Lower lobe of right lung (tissue), 2 donors: ENCODE results near the gene GPC6. TPM values are rescaled to one million over a fixed set of nuclear protein-coding genes. Genes with fewer than 3 reads are reported as not detected.

Experiments used
- ATAC-seq, 2 donors: fragments of 200-7000 bp; cut with Tn5 transposase; one replicate each; pipeline ENCODE4 v1.9.1; 2020 to 2022; ENCODE audit warnings: mild to moderate bottlenecking in 2 of 2, moderate library complexity in 2 of 2
- DNase-seq: peaks from one replicate; pipeline ENCODE4 v3.0.0-alpha.2; 2020
- H3K27ac ChIP-seq: fragments of 200-600 bp; one replicate; pipeline ENCODE4 v1.8.0; 2022
- H3K27me3 ChIP-seq: fragments of 200-600 bp; one replicate; pipeline ENCODE4 v1.8.0; 2022; ENCODE audit warnings: low read depth
- H3K36me3 ChIP-seq: fragments of 200-600 bp; one replicate; pipeline ENCODE4 v1.8.0; 2022; ENCODE audit warnings: mild to moderate bottlenecking
- H3K4me1 ChIP-seq: fragments of 200-600 bp; one replicate; pipeline ENCODE4 v1.8.0; 2022
- H3K4me3 ChIP-seq: fragments of 200-600 bp; one replicate; pipeline ENCODE4 v1.8.0; 2022; ENCODE audit warnings: mild to moderate bottlenecking
- H3K9me3 ChIP-seq: fragments of 200-600 bp; one replicate; pipeline ENCODE4 v1.8.0; 2022
- CTCF ChIP-seq: fragments of 200-600 bp; IDR thresholded peaks from one replicate; pipeline ENCODE4 v1.8.0; 2022; ENCODE audit warnings: antibody characterized with exemption, mild to moderate bottlenecking
- intact Hi-C: fragments of 100-400 bp; cut with DNase I; formaldehyde crosslinking; loops from one replicate; pipeline ENCODE4 v1.11.0; 2022
- total RNA-seq: library from RNA; stranded (reverse); fragmentation: NEBNext Ultra II Directional; extraction: Animal tissue kit (Norgen Biotek cat#: 25700); gene quantifications from one replicate; pipeline ENCODE4 v1.2.1, GENCODE V29; 2021
- donor health status: DM: no; HTN: yes; CAD: no; lungs with severe emphysema.

GPC6 gene
- total RNA-seq, 1 donor from 2014 or later, result 5.5 TPM

GRCh38 chr13:94214121-94214520, 987.5 kb downstream of the GPC6 start:
- Histone ChIP-seq H3K36me3 (no peaks in the 10 kb centered on the region), H3K9me3 (no peaks in the 10 kb centered on the region), H3K4me1 (no peaks in the 10 kb centered on the region), H3K27me3 (no peaks in the 10 kb centered on the region), H3K4me3 (no peak overlapping the region), H3K27ac (no peak overlapping the region)
- intact Hi-C loops, result no loop called here
- TF ChIP-seq CTCF, result no peak
- DNase-seq (no peak), ATAC-seq (no peak)

GRCh38 chr13:94214975-94215374, 988.4 kb downstream of the GPC6 start:
- no peaks in the 10 kb centered on the region for H3K27me3 ChIP-seq
- TF ChIP-seq CTCF, result no peak
- no peaks in the 10 kb centered on the region for H3K36me3 ChIP-seq
- intact Hi-C loops, result no loop called here
- no peak overlapping the region for H3K27ac ChIP-seq
- ATAC-seq (no peak), DNase-seq (no peak)
- no peak overlapping the region for H3K4me3 ChIP-seq
- H3K9me3 ChIP-seq, result no peaks in the 10 kb centered on the region
- no peaks in the 10 kb centered on the region for H3K4me1 ChIP-seq

- Histone ChIP-seq H3K36me3 (no peaks in the 10 kb centered on the region), H3K27ac (no peak overlapping the region), H3K9me3 (no peaks in the 10 kb centered on the region), H3K4me1 (no peaks in the 10 kb centered on the region), H3K27me3 (no peaks in the 10 kb centered on the region), H3K4me3 (no peak overlapping the region)
- no peak for TF ChIP-seq CTCF
- no peak for DNase-seq
- intact Hi-C loops, result no loop called here
- no peak for ATAC-seq
Measured at GRCh38 chr13:94216476-94216875, 989.9 kb downstream of the GPC6 start.

- intact Hi-C loops, result no loop called here
- no peak for TF ChIP-seq CTCF
- Histone ChIP-seq H3K4me3 (no peak overlapping the region), H3K27me3 (no peaks in the 10 kb centered on the region), H3K27ac (no peak overlapping the region), H3K9me3 (no peaks in the 10 kb centered on the region), H3K4me1 (no peaks in the 10 kb centered on the region), H3K36me3 (no peaks in the 10 kb centered on the region)
- ATAC-seq, result no peak
- no peak for DNase-seq
Measured at GRCh38 chr13:94217370-94217769, 990.8 kb downstream of the GPC6 start.

- Histone ChIP-seq H3K4me1 (no peaks in the 10 kb centered on the region), H3K27ac (no peak overlapping the region), H3K9me3 (no peaks in the 10 kb centered on the region), H3K4me3 (no peak overlapping the region), H3K36me3 (no peaks in the 10 kb centered on the region), H3K27me3 (no peaks in the 10 kb centered on the region)
- no peak for ATAC-seq
- DNase-seq, result no peak
- TF ChIP-seq CTCF, result no peak
- intact Hi-C loops, result no loop called here
Measured at GRCh38 chr13:94218537-94218936, 991.9 kb downstream of the GPC6 start.

GRCh38 chr13:94218951-94219350, 992.3 kb downstream of the GPC6 start:
- Histone ChIP-seq H3K27me3 (no peaks in the 10 kb centered on the region), H3K4me3 (no peak overlapping the region), H3K9me3 (no peaks in the 10 kb centered on the region), H3K27ac (no peak overlapping the region), H3K4me1 (no peaks in the 10 kb centered on the region), H3K36me3 (no peaks in the 10 kb centered on the region)
- intact Hi-C loops, result no loop called here
- DNase-seq (no peak), ATAC-seq (no peak)
- no peak for TF ChIP-seq CTCF
